ENCODE measurements around the gene PADI3.

DNA sequence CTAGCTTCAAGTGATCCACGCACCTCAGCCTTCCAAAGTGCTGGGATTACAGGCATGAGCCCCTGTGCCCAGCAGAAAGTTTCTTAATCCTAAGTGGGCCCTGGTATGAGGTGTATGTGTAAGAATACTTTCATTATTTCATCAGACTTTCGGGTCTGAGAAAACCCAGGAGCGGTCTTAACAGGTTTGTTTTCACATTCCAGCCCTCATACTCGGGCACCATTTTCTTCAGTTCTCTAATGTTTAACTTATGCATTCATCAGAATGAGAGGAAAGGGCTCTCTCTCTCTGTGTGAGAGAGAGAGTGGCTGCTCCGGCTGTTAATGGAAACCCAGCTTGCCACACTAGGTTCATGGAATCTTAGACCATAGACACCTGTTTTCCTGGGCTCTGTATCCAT lies 48.1 kb upstream of the PADI3 start:
- no peak for TF ChIP-seq GATA2 (IDR thresholded peaks at IDR 0.05; ENCODE audit: low read depth, low read length)
- TF ChIP-seq GATA3 (IDR thresholded peaks at IDR 0.05; ENCODE audit: low read depth, low read length): no peak

All from SH-SY5Y (cell line).